Large intestine (tissue), 3 donors: ENCODE results near the gene ZNF653. TPM values are rescaled to one million over a fixed set of nuclear protein-coding genes. Genes with fewer than 3 reads are reported as not detected.
"Not testable (repeated sequence)": the region's sequence is repeated elsewhere in the genome, so short reads cannot be mapped to it uniquely, and the experiment has no call there.

Experiments
- DNase-seq, 2 donors: peaks; one replicate each; pipeline versions ENCODE4 v3.0.0 to v3.0.0-alpha.2; 2013
- H3K27ac ChIP-seq: one replicate; pipeline ENCODE4 v1.5.1; 2013; ENCODE audit warnings: low read length
- H3K27me3 ChIP-seq: 2 replicates; pipeline ENCODE4 v1.6.1; 2013; ENCODE audit warnings: low read length; ENCODE audit not compliant: control insufficient read depth, insufficient read depth
- H3K36me3 ChIP-seq: 2 replicates; pipeline ENCODE4 v1.6.1; 2013; ENCODE audit warnings: low read length; ENCODE audit not compliant: control insufficient read depth, insufficient read depth
- H3K4me1 ChIP-seq: one replicate; pipeline ENCODE4 v1.6.1; 2013; ENCODE audit warnings: low read length; ENCODE audit not compliant: control insufficient read depth, insufficient read depth
- H3K4me3 ChIP-seq: one replicate; pipeline ENCODE4 v1.5.1; 2013; ENCODE audit warnings: low read length
- H3K9me3 ChIP-seq: one replicate; pipeline ENCODE4 v1.6.1; 2013; ENCODE audit warnings: mild to moderate bottlenecking, low read depth, low read length, moderate library complexity; ENCODE audit not compliant: control insufficient read depth
- WGBS: methylation state at CpG from one replicate; pipeline ENCODE4 v1.1.5; 2013; ENCODE audit warnings: low lambda C conversion rate; ENCODE audit not compliant: insufficient coverage; 5-methylcytosine and 5-hydroxymethylcytosine counted together
- polyA plus RNA-seq: library from polyadenylated mRNA; unstranded; fragments of 120-200 nt; gene quantifications from one replicate; pipeline ENCODE4 v1.2.1, GENCODE V29; 2013

ZNF653 gene
- polyA plus RNA-seq, 1 donor: 8.7 TPM

GRCh38 chr19:11456659-11457058, 49.0 kb downstream of the ZNF653 start:
- H3K4me1 ChIP-seq: no peaks in the 10 kb centered on the region
- no peaks in the 10 kb centered on the region for H3K9me3 ChIP-seq
- no CpG with 5 or more reads among the region's 7 CpGs for WGBS
- DNase-seq: no peak
- peaks cover 10% of the 10 kb centered on the region for H3K27me3 ChIP-seq
- H3K4me3 ChIP-seq: no peak overlapping the region
- no peaks in the 10 kb centered on the region for H3K36me3 ChIP-seq
- H3K27ac ChIP-seq: no peak overlapping the region

GRCh38 chr19:11455233-11455554, 50.4 kb downstream of the ZNF653 start:
- no CpG with 5 or more reads among the region's 9 CpGs for WGBS
- H3K27me3 ChIP-seq: peaks cover 10% of the 10 kb centered on the region
- not testable (repeated sequence) for H3K4me1 ChIP-seq, H3K9me3 ChIP-seq, H3K4me3 ChIP-seq, H3K27ac ChIP-seq, H3K36me3 ChIP-seq, DNase-seq

GRCh38 chr19:11453468-11454341, 51.9 kb downstream of the ZNF653 start:
- no peaks in the 10 kb centered on the region for H3K4me1 ChIP-seq
- peaks cover 10% of the 10 kb centered on the region for H3K27me3 ChIP-seq
- no peaks in the 10 kb centered on the region for H3K9me3 ChIP-seq
- no peak for DNase-seq
- no peak overlapping the region for H3K4me3 ChIP-seq
- no peak overlapping the region for H3K27ac ChIP-seq
- 14% methylated on average over 3 of the region's 27 CpGs for WGBS
- H3K36me3 ChIP-seq: peaks cover 15% of the 10 kb centered on the region

GRCh38 chr19:11452620-11453310, 52.9 kb downstream of the ZNF653 start:
- Histone ChIP-seq H3K9me3 (no peaks in the 10 kb centered on the region), H3K4me3 (no peak overlapping the region), H3K4me1 (no peaks in the 10 kb centered on the region), H3K27me3 (peaks cover 8% of the 10 kb centered on the region), H3K27ac (no peak overlapping the region), H3K36me3 (peaks cover 24% of the 10 kb centered on the region)
- no peak for DNase-seq
- 83% methylated on average over 6 of the region's 33 CpGs for WGBS

- H3K9me3 ChIP-seq: no peaks in the 10 kb centered on the region
- H3K27me3 ChIP-seq: peaks cover 2% of the 10 kb centered on the region
- DNase-seq: peak in 1 of 2 donors; percentile 13
- WGBS: 51% methylated on average over 5 of the region's 25 CpGs
- no peaks in the 10 kb centered on the region for H3K4me1 ChIP-seq
- H3K36me3 ChIP-seq: peaks cover 32% of the 10 kb centered on the region
- H3K27ac ChIP-seq: no peak overlapping the region
- H3K4me3 ChIP-seq: no peak overlapping the region
These were observed 53.6 kb downstream of the ZNF653 start for GRCh38 chr19:11451871-11452619.

- peaks cover 34% of the 10 kb centered on the region for H3K36me3 ChIP-seq
These were observed 54.2 kb downstream of the ZNF653 start for GRCh38 chr19:11451327-11451870.

GRCh38 chr19:11450570-11451326, 54.9 kb downstream of the ZNF653 start:
- peaks cover 40% of the 10 kb centered on the region for H3K36me3 ChIP-seq
- H3K27me3 ChIP-seq: peaks cover 2% of the 10 kb centered on the region
- no peak for DNase-seq
- no peaks in the 10 kb centered on the region for H3K4me1 ChIP-seq
- H3K9me3 ChIP-seq: no peaks in the 10 kb centered on the region
- H3K4me3 ChIP-seq: no peak overlapping the region
- WGBS: no CpG with 5 or more reads among the region's 21 CpGs
- H3K27ac ChIP-seq: no peak overlapping the region

More at GRCh38 chr19:11451327-11451870, 54.2 kb downstream of the ZNF653 start:
- Histone ChIP-seq H3K4me3 (no peak overlapping the region), H3K4me1 (no peaks in the 10 kb centered on the region), H3K27ac (no peak overlapping the region), H3K9me3 (no peaks in the 10 kb centered on the region), H3K27me3 (peaks cover 2% of the 10 kb centered on the region)
- DNase-seq: no peak
- WGBS: 34% methylated on average over 6 of the region's 13 CpGs

GRCh38 chr19:11448923-11449554, 56.6 kb downstream of the ZNF653 start:
- no peaks in the 10 kb centered on the region for H3K9me3 ChIP-seq
- no peak for DNase-seq
- no peaks in the 10 kb centered on the region for H3K4me1 ChIP-seq
- H3K36me3 ChIP-seq: peaks cover 56% of the 10 kb centered on the region
- H3K27ac ChIP-seq: no peak overlapping the region
- peaks cover 2% of the 10 kb centered on the region for H3K27me3 ChIP-seq
- WGBS: no CpG with 5 or more reads among the region's 31 CpGs
- H3K4me3 ChIP-seq: no peak overlapping the region

GRCh38 chr19:11448410-11448809, 57.2 kb downstream of the ZNF653 start:
- Histone ChIP-seq H3K27ac (no peak overlapping the region), H3K36me3 (peaks cover 59% of the 10 kb centered on the region)
- WGBS: no CpG with 5 or more reads among the region's 13 CpGs

More at GRCh38 chr19:11448410-11448809, 57.2 kb downstream of the ZNF653 start:
- Histone ChIP-seq H3K27me3 (no peaks in the 10 kb centered on the region), H3K4me1 (no peaks in the 10 kb centered on the region), H3K9me3 (no peaks in the 10 kb centered on the region), H3K4me3 (no peak overlapping the region)
- DNase-seq: no peak
